ENCODE data around the gene SPATA31C1.

Gene SPATA31C1

GRCh38 chr9:87950765-87951488 lies 33.2 kb downstream of the SPATA31C1 start:
- TF ChIP-seq CTCF (IDR thresholded peaks at IDR 0.05; ENCODE audit: low read depth, low read length) = peak; percentile 57; the same call in 1 of the 2 replicates
- Histone ChIP-seq H3K27ac (no peak overlapping the region), H3K36me3 (no peaks in the 10 kb centered on the region), H3K4me3 (ENCODE audit: low read depth, low read length) (no peak overlapping the region), H3K9me3 (ENCODE audit: severe bottlenecking) (peaks cover 3% of the 10 kb centered on the region), H3K27me3 (ENCODE audit: insufficient read depth, low read depth, severe bottlenecking) (no peaks in the 10 kb centered on the region)
- DNase-seq = no peak

GRCh38 chr9:87954230-87954629 lies 36.5 kb downstream of the SPATA31C1 start:
- Histone ChIP-seq H3K36me3 (no peaks in the 10 kb centered on the region), H3K27me3 (ENCODE audit: insufficient read depth, low read depth, severe bottlenecking) (no peaks in the 10 kb centered on the region), H3K27ac (no peak overlapping the region), H3K9me3 (ENCODE audit: severe bottlenecking) (peaks cover 3% of the 10 kb centered on the region), H3K4me3 (ENCODE audit: low read depth, low read length) (no peak overlapping the region)
- TF ChIP-seq CTCF (IDR thresholded peaks at IDR 0.05; ENCODE audit: low read depth, low read length) = no peak
- no peak for DNase-seq

- no peak overlapping the region for H3K27ac ChIP-seq
- H3K4me3 ChIP-seq (ENCODE audit: low read depth, low read length) = no peak overlapping the region
- no peak for TF ChIP-seq CTCF (IDR thresholded peaks at IDR 0.05; ENCODE audit: low read depth, low read length)
- H3K36me3 ChIP-seq = no peaks in the 10 kb centered on the region
- no peak for DNase-seq
- no peaks in the 10 kb centered on the region for H3K9me3 ChIP-seq (ENCODE audit: severe bottlenecking)
- H3K27me3 ChIP-seq (ENCODE audit: insufficient read depth, low read depth, severe bottlenecking) = no peaks in the 10 kb centered on the region
Observed at GRCh38 chr9:87957839-87958238, 40.1 kb downstream of the SPATA31C1 start.

GRCh38 chr9:87958591-87958990 lies 40.8 kb downstream of the SPATA31C1 start:
- no peak for TF ChIP-seq CTCF (IDR thresholded peaks at IDR 0.05; ENCODE audit: low read depth, low read length)
- no peak for DNase-seq
- Histone ChIP-seq H3K27me3 (ENCODE audit: insufficient read depth, low read depth, severe bottlenecking) (no peaks in the 10 kb centered on the region), H3K4me3 (ENCODE audit: low read depth, low read length) (no peak overlapping the region), H3K27ac (no peak overlapping the region), H3K36me3 (no peaks in the 10 kb centered on the region), H3K9me3 (ENCODE audit: severe bottlenecking) (no peaks in the 10 kb centered on the region)

- TF ChIP-seq CTCF (IDR thresholded peaks at IDR 0.05; ENCODE audit: low read depth, low read length) = no peak
- Histone ChIP-seq H3K4me3 (ENCODE audit: low read depth, low read length) (no peak overlapping the region), H3K9me3 (ENCODE audit: severe bottlenecking) (no peaks in the 10 kb centered on the region), H3K36me3 (no peaks in the 10 kb centered on the region), H3K27me3 (ENCODE audit: insufficient read depth, low read depth, severe bottlenecking) (no peaks in the 10 kb centered on the region), H3K27ac (no peak overlapping the region)
- no peak for DNase-seq
Observed at GRCh38 chr9:87959916-87960581, 42.3 kb downstream of the SPATA31C1 start.
